Regular cardiac myocyte (primary cell): ENCODE measurements around the gene TLR10. TPM values are rescaled to one million over a fixed set of nuclear protein-coding genes. Genes with fewer than 3 reads are reported as not detected.

Source experiments
- total RNA-seq: library from RNA; depleted of rRNA; stranded (reverse); fragments of >200 nt; gene quantifications from 2 replicates; pipeline ENCODE4 v1.2.3, GENCODE V29; 2014

TLR10 gene
- total RNA-seq = under 0.01 TPM in 1 of 2 replicates, not detected in the other

GRCh38 chr4:38782452-38783108 is at the start of gene TLR10:
TLR10 (minus strand) TSS chr4:38782990; CDS start chr4:38775590, 7,400 bp downstream.

GRCh38 chr4:38804654-38805295 is 22.0 kb upstream of the TLR10 start, which contains the start of gene TLR1:
TLR1 (minus strand) TSS chr4:38804791; CDS start chr4:38798831, 5,960 bp downstream.

Other genes with a start within 250 kb of the TLR10 start
- gene KLF3, start 118.8 kb downstream of the TLR10 start, total RNA-seq = 7.6 and 9.8 TPM in 2 replicates
- 0.96 and 1.4 TPM in 2 replicates for gene TLR1, start 21.8 kb upstream of the TLR10 start, total RNA-seq
- gene TLR6, start 73.8 kb upstream of the TLR10 start, total RNA-seq = 2.3 and 2.5 TPM in 2 replicates
- 489 and 527 TPM in 2 replicates for gene FAM114A1, start 84.8 kb upstream of the TLR10 start, total RNA-seq
- gene TMEM156, start 249.4 kb upstream of the TLR10 start, total RNA-seq = under 0.01 and 0.58 TPM in 2 replicates